ENCODE data around the gene FBXO10.
A peak's percentile ranks its signal among the peaks of the same experiment; 100 is the strongest.
"Not testable (repeated sequence)": the region's sequence is repeated elsewhere in the genome, so short reads cannot be mapped to it uniquely, and the experiment has no call there.

Gene FBXO10, protein sequence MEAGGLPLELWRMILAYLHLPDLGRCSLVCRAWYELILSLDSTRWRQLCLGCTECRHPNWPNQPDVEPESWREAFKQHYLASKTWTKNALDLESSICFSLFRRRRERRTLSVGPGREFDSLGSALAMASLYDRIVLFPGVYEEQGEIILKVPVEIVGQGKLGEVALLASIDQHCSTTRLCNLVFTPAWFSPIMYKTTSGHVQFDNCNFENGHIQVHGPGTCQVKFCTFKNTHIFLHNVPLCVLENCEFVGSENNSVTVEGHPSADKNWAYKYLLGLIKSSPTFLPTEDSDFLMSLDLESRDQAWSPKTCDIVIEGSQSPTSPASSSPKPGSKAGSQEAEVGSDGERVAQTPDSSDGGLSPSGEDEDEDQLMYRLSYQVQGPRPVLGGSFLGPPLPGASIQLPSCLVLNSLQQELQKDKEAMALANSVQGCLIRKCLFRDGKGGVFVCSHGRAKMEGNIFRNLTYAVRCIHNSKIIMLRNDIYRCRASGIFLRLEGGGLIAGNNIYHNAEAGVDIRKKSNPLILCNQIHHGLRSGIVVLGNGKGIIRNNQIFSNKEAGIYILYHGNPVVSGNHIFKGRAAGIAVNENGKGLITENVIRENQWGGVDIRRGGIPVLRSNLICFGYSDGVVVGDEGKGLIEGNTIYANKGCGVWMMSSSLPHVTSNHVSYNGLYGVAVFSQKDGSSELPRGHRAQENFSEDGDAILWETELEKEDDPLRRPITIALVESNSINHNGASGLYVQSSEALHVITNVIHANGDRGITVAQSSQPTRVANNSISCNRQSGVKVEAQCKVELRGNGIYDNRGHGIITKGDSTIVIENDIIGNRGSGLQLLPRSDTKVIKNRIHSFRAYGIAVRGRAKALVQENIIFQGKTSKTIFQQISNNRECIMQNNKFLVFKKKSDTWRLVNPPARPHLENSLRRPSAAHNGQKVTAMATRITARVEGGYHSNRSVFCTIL

GRCh38 chr9:37575921-37576721, at the start of gene FBXO10:
FBXO10 (minus strand) TSS chr9:37576380; CDS start chr9:37541768, 34,612 bp downstream.
- peak; percentile 52 for DNase-seq

DNA sequence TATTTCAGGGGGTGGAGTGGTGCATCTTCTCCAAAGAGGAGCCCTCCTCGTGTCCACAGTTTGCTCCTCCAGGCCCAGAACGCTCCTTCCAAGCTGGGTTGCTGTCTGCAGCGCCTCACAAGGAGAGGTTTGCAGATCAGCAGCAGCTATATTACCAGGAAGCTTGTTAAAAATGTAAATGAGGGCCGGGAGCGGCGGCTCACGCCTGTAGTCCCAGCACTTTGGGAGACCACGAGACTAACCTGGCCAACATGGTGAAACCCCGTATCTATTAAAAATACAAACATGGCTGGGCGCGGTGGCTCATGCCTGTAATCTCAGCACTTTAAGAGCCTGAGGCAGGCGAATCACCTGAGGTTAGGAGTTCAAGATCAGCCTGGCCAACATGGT, 49.6 kb upstream of the FBXO10 start:
- no peak for DNase-seq

DNA sequence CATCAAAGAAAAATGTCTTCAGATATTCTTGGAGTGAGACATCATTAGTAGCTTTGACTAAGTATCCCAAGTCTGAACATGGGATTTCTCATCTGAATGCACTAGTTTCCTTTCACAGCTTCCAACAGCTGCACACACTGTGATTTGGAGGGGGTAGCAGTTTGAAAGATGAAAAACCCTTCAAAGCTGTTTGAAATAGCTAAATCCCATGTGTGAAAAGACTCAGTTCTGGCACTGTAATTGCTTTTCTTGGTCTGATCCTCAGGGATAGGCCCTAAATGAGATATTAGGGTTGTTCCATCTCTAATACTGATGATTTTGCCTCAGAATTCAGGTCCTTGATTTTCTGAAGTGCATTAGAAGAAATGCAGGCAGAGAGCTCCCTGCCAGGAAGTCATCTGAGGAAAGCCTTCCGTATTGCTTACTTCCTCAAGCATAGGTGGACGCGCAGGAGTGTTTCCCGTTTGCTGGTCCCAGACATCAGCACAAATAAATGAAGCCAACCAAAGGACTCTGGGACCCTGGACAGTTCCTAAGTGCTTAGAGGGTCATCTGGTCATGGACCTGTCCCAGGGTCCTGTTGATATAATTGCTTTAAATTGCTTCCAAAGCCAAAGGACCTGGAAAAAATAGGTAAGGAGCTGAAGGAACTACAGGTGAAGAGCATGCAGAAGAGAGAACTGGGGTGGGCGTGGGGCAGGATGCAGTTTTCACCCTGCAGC, 49.0 kb upstream of the FBXO10 start:
- DNase-seq = no peak

DNA sequence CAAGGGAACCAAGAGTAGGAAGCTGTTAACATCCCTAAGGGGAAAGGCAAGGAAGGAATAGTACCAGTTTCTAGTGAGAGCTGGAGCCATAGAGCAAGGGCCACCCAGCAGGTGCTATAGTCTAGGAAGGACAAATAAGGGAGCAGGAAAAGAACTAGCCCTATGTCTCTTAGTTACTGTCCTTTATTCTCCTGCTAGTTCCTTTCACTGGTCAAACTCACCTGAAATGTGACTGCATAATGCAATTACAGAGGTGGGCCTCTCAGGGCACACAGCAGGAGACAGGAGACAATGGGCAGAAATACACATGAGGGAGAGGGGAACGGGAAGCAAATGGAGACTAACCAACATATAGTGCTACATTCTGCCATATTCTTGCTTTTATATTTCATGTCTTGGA, 47.9 kb upstream of the FBXO10 start:
- DNase-seq = no peak

DNA sequence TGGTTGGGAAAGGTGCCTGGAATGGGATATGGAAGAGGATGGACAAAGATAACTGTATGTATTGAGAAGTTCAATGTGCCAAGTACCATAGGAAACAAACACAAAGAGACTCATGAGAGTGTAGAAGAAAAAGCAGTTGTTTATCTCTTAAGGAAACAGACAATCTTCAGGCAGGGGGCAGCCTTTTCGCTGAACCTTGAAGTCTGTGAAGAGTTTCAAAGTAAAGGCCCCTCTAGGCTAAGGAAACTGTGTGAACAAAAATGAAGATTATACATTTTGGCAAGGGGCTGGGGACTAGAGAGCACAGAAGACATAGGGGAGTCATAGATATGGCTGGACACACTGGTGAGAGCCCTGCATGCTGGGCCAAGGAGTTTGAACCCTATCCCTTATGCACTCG, 47.1 kb upstream of the FBXO10 start:
- no peak for DNase-seq

DNA sequence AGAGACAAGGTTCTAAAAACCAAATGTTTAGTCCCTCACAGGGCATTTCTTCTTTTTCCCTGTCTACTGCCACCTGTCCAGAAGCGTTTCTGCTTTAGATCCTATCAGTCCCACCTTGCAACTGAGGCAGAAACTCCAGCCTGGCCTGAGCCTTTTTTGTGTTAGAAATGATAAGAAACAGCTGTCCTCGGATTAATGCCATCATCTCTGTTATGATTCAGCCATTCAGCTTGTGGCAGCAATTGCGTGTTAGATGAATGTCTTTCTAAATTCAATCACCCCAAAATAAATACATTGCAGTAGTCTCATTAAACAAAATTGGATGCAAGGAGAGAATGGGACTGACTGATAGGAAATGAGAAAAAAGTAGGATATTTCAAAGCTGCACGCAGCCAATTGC, 46.3 kb upstream of the FBXO10 start:
- DNase-seq = no peak

DNA sequence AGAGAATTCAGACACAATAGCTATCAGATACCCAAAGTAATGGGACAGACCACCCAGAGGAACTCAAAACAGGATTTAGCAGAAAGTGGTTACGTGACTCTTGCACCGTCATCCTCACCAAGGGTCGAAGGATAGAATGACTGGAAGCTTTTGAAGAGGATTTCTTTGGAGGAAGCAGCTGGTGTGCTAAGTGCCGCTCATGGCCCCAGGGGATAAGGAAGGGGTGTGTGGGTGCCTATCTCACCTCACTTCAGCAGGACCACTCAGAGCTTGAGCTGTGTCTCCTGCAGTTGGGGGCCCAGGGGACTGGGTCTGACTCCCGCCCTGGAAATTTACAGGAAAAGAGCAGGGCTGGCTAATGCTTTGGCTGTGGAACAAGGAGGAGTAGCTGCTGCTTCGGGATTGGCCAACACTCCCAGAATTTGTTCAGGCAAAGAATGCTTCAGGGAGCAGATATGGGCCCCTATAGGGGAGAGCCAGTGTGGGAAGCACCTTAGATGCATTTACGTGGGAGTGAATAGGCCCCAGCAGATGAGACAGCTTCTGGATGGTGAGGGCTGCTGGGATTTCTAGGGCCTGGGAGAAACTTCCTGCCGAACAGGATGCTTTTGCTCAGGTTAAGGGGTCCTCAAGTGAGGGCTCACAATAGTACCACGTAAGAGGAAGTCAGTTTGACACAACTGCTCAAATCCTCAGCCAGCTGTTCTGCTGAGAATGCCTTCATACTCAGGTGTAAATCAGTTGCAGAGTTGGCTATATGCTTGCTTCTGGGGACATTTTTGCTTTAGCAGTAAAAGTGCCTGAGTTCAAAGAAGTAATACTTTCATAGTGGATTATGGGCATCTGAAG, 45.3 kb upstream of the FBXO10 start:
- DNase-seq = no peak

- DNase-seq = no peak
Measured at GRCh38 chr9:37620396-37620795, 44.2 kb upstream of the FBXO10 start.

- no peak for DNase-seq
Measured at GRCh38 chr9:37619806-37620205, 43.6 kb upstream of the FBXO10 start.

DNA sequence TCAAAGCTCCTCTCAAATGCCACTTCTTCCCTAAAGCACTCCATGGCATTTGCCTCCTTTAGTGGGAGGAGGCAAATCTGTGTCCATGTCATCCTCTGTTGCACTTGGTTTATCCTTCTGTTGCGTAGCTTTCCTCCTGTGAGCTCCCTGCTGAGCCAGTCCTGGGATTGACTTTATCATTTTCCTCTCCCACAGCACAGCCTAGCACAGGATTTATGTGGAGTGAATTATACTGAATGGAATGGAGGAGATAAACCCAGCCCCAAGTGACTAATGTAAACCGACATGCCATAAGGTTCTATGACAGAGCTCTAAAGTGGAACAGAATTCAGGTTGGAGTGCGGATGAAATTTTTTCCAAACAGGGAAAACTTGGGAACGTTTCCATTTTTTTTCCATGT, 42.6 kb upstream of the FBXO10 start:
- DNase-seq = no peak

DNA sequence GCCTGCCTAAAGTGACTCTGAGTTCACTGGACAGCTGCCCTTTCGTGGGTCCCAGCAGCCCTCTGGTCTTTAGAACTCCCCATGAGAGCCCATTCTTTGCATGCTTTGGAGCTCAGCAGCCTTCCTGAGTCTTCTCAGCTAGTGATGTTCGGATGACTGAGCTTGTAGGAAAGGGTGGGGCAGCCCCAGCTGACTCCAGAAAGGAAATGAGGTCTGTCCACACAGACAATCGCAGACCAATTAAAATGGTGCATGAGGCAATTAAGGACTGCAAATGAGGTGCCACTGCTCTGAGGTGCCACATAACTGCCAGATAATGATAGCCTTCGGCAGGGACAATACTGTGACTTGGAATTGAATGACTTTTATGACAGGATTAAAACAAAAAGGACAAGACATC, 41.7 kb upstream of the FBXO10 start:
- DNase-seq = peak; percentile 54

DNA sequence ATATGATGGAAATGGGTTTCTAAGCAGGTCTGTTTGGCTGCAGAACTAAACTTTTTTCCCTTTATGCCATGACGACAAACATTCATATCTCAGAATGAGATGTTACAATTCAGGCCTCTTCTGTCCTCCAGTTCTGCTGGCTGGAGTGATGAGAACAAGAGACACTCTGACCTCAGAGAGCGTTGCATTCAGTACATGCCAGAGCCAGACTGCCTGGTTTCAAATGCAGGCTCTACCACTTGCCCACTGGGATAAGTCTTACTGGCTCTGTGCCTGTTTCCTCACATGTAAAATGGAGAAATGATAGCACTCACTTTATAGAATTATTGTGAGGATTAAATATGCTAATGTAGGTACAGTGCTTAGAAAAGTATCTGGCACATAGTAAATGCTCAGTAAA, 41.0 kb upstream of the FBXO10 start:
- DNase-seq = no peak

GRCh38 chr9:37611961-37612360, 35.8 kb upstream of the FBXO10 start:
- no peak for DNase-seq

DNA sequence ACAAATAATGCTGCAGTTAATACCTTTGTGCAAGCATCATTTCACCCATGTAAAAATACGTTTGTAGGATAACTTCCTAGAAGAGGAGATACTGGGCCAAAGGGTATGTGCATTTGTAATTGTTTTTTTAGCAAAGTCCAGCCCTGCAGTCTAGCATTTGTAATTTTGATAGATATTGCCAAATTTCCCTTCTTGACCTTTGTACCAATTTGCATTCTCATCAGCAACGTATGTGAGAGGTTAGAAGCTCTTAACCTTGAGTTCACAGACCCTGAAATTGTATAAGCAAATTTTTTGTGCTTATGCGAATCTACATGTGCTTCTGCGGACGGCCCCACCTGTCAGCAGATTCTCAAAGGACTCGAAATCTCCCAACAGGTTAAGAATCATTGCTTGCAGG, 34.8 kb upstream of the FBXO10 start:
- no peak for DNase-seq

DNA sequence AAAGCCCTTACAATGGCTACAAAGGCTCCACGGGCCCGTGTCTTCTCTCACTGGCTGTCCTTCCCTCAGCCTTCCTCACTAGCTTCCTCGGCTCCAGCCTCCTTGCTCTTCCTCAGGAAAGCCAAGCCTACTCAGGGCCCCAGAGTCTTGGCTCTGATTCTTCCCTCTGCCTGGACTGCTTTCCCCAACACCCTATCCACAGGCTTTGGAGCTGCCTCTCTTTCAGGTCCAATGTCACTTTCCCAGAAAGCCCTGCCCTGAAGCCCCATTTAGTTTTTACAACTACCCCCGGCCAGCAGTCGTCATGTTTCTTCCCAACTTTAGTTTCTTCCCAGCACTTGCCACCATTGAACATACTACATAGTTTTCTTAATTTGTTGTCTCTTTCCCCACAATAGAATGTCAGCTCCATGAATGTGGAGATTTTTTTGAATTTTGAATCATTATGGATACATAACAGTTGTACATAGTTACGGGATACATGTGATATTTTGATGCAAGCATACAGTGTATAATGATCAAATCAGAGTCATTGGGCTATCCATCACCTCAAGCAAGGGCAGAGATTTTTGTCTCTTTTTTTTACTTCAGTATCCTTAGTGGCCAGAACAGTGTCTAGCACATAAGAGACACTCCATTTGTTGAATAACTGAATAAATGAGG, 33.7 kb upstream of the FBXO10 start:
- DNase-seq = no peak

- DNase-seq = no peak
Measured at GRCh38 chr9:37608250-37608649, 32.1 kb upstream of the FBXO10 start.

GRCh38 chr9:37604296-37604695, 28.1 kb upstream of the FBXO10 start:
- DNase-seq = no peak

DNA sequence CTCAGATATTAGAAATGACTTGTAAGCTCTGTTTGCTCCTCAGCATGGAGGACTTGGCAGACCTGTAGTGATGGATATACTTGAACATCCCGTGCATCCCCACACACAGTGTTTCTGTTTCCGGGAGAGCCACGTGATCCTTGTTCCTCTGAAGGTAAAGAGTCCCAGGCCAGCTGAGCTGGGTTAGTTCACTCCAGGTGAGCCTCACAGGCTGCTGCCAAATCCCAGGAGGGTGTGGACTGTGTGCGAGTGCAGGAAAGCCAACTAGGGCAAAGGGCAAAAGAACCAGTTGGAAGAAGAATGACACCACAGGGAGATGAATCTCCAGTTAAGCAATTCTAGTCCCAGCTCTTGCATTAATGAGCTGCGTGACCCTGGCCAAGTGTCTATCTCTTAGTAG, 26.6 kb upstream of the FBXO10 start:
- no peak for DNase-seq

DNA sequence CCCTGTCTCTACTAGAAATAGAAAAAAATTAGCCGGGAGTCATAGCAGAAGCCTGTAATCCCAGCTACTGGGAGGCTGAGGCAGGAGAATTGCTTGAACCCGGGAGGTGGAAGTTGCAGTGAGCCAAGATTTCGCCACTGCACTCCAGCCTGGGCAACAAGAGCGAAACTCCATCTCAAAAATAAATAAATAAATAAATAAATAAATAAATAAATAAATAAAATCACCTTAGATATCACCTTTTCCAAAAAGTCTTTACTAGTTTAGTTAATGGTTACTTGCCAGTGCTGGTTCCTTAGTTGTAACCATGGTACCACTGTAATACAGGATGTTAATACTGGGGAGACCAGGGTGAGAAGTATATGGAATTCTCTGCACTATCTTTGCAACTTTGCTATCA, 25.9 kb upstream of the FBXO10 start:
- DNase-seq = not testable (repeated sequence)

DNA sequence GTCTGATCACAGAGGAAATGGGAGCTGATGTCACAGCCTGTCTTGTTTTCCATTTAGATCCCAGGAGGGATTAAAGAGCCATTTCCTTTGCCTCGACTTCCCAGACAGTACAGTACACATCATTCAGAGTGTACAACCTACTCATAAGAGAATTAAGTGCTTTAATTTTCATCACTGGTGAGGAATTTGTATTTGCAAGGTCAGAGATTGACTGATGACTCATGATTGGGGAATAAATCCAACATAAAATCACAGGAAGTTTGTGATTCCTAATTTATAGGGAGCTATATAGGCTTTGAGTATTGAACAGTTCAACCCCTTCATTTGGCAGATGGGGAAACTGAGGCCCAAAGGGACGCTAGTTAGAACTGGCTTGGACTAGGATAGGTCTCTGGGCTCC, 20.3 kb upstream of the FBXO10 start:
- DNase-seq = no peak

DNA sequence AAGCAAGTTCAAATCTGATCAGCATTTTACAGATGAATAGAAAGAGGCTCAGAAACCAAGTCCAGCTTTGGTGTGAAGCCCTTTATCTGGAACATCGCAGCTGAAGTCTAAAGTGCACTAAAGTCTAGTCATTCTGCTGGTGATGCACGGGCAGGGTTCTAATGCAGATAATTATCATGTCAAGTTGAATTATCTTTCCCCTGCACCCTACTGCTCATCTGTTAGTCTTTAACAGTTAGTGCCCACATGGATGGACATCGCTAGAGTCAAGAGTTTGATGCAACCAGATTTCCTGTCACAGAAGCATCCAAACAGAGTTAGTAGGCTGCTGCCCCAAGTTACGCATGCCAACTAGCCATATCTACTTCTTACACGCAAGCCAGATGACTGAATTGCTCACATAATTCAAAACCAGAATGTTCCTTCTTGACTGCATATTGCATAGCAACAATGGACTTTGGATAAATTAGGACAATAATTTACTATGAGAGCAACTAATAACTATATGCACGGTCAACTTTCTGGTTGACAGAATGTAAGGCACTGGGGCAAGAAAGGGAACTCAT, 17.8 kb upstream of the FBXO10 start:
- DNase-seq = no peak

All from NCI-H1105 (cell line).